Measurements from ENCODE around the gene NSD2.

- TF ChIP-seq, protein P1, sequence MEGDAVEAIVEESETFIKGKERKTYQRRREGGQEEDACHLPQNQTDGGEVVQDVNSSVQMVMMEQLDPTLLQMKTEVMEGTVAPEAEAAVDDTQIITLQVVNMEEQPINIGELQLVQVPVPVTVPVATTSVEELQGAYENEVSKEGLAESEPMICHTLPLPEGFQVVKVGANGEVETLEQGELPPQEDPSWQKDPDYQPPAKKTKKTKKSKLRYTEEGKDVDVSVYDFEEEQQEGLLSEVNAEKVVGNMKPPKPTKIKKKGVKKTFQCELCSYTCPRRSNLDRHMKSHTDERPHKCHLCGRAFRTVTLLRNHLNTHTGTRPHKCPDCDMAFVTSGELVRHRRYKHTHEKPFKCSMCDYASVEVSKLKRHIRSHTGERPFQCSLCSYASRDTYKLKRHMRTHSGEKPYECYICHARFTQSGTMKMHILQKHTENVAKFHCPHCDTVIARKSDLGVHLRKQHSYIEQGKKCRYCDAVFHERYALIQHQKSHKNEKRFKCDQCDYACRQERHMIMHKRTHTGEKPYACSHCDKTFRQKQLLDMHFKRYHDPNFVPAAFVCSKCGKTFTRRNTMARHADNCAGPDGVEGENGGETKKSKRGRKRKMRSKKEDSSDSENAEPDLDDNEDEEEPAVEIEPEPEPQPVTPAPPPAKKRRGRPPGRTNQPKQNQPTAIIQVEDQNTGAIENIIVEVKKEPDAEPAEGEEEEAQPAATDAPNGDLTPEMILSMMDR (IDR thresholded peaks at IDR 0.05; ENCODE audit: poor library complexity): no peak
- TF ChIP-seq EZH2 (IDR thresholded peaks at IDR 0.05; ENCODE audit: borderline replicate concordance) (no peak), EZH2phosphoT487 (IDR thresholded peaks at IDR 0.05; ENCODE audit: low read depth, severe bottlenecking, unreplicated experiment) (no peak)
Measured at GRCh38 chr4:1985780-1986577, 114.8 kb downstream of the NSD2 start.
